ENCODE data around the gene C2orf80. TPM values are rescaled to one million over a fixed set of nuclear protein-coding genes. Genes with fewer than 3 reads are reported as not detected.
"Not testable (repeated sequence)": the region's sequence is repeated elsewhere in the genome, so short reads cannot be mapped to it uniquely, and the experiment has no call there.

The C2orf80 gene
- total and polyA plus RNA-seq, 2 experiments from 2014 or later = not detected

- Histone ChIP-seq H3K79me2 (no peaks in the 10 kb centered on the region), H3K36me3 (replicated peaks; ENCODE audit: insufficient read depth, low read depth) (no peaks in the 10 kb centered on the region), H3K27me3 (no peaks in the 10 kb centered on the region), H3K27ac (no peak overlapping the region), H3K9me3 (ENCODE audit: low read depth) (no peaks in the 10 kb centered on the region), H3K9me2 (replicated peaks; ENCODE audit: insufficient read depth) (no peaks in the 10 kb centered on the region), H2AFZ (no peak overlapping the region), H3K4me1 (ENCODE audit: insufficient read depth) (peaks cover 6% of the 10 kb centered on the region), H3K4me3 (no peak overlapping the region), H3K4me2 (no peak overlapping the region), H4K20me1 (ENCODE audit: insufficient read depth, poor library complexity, severe bottlenecking) (no peaks in the 10 kb centered on the region)
- 86% methylated on average over 1 of the region's 1 CpG for WGBS (ENCODE audit: low lambda C conversion rate, missing lambda C conversion rate)
- DNase-seq (ENCODE audit: low spot score) = no peak
- TF ChIP-seq EZH2phosphoT487 (IDR thresholded peaks at IDR 0.05; ENCODE audit: low read depth, severe bottlenecking, unreplicated experiment) (no peak), EZH2 (IDR thresholded peaks at IDR 0.05; ENCODE audit: borderline replicate concordance) (no peak), CTCF (IDR thresholded peaks at IDR 0.05; ENCODE audit: poor library complexity) (no peak)
Measured at GRCh38 chr2:208122248-208122647, 67.6 kb downstream of the C2orf80 start.

GRCh38 chr2:208118918-208119317 lies 70.9 kb downstream of the C2orf80 start:
- no peak for TF ChIP-seq EZH2 (IDR thresholded peaks at IDR 0.05; ENCODE audit: borderline replicate concordance)
- TF ChIP-seq EZH2phosphoT487 (IDR thresholded peaks at IDR 0.05; ENCODE audit: low read depth, severe bottlenecking, unreplicated experiment) = no peak
- TF ChIP-seq CTCF (IDR thresholded peaks at IDR 0.05; ENCODE audit: poor library complexity) = no peak
- H2AFZ ChIP-seq = no peak overlapping the region
- H3K4me1 ChIP-seq (ENCODE audit: insufficient read depth) = no peaks in the 10 kb centered on the region
- H3K27ac ChIP-seq = no peak overlapping the region
- no peak overlapping the region for H3K4me2 ChIP-seq
- 99% methylated on average over 3 of the region's 3 CpGs for WGBS (ENCODE audit: low lambda C conversion rate, missing lambda C conversion rate)
- no peak overlapping the region for H3K4me3 ChIP-seq
- no peak for DNase-seq (ENCODE audit: low spot score)
- no peaks in the 10 kb centered on the region for H3K27me3 ChIP-seq
- no peaks in the 10 kb centered on the region for H3K9me2 ChIP-seq (replicated peaks; ENCODE audit: insufficient read depth)
- no peaks in the 10 kb centered on the region for H4K20me1 ChIP-seq (ENCODE audit: insufficient read depth, poor library complexity, severe bottlenecking)
- H3K79me2 ChIP-seq = no peaks in the 10 kb centered on the region
- H3K9me3 ChIP-seq (ENCODE audit: low read depth) = no peaks in the 10 kb centered on the region
- no peaks in the 10 kb centered on the region for H3K36me3 ChIP-seq (replicated peaks; ENCODE audit: insufficient read depth, low read depth)

- 86% methylated on average over 11 of the region's 11 CpGs for WGBS (ENCODE audit: low lambda C conversion rate, missing lambda C conversion rate)
Measured at GRCh38 chr2:208117390-208117789, 72.4 kb downstream of the C2orf80 start.

More at GRCh38 chr2:208117390-208117789, 72.4 kb downstream of the C2orf80 start:
- peaks cover 12% of the 10 kb centered on the region for H3K4me1 ChIP-seq (ENCODE audit: insufficient read depth)
- not testable (repeated sequence) for H4K20me1 ChIP-seq (ENCODE audit: insufficient read depth, poor library complexity, severe bottlenecking); H3K79me2 ChIP-seq; H2AFZ ChIP-seq; H3K27ac ChIP-seq; H3K9me3 ChIP-seq (ENCODE audit: low read depth); H3K4me3 ChIP-seq; H3K9me2 ChIP-seq (replicated peaks; ENCODE audit: insufficient read depth); H3K4me2 ChIP-seq; DNase-seq (ENCODE audit: low spot score); H3K27me3 ChIP-seq; H3K36me3 ChIP-seq (replicated peaks; ENCODE audit: insufficient read depth, low read depth)

Other genes starting within 250 kb of the C2orf80 start
- gene PLEKHM3, start 164.5 kb downstream of the C2orf80 start, total RNA-seq = 11.1 and 14.3 TPM in 2 replicates
- gene PLEKHM3, start 164.5 kb downstream of the C2orf80 start, polyA plus RNA-seq = 4.2 and 7.2 TPM in 2 replicates
- gene CRYGD, start 65.5 kb downstream of the C2orf80 start, total RNA-seq = not detected in 2 replicates
- gene CRYGD, start 65.5 kb downstream of the C2orf80 start, polyA plus RNA-seq = 0.47 and 0.85 TPM in 2 replicates
- gene CRYGC, start 60.2 kb downstream of the C2orf80 start, total RNA-seq = 1.3 TPM in 1 of 2 replicates, not detected in the other
- 1.3 TPM in 2 replicates for gene CRYGC, start 60.2 kb downstream of the C2orf80 start, polyA plus RNA-seq
- not detected in 2 replicates for gene CRYGB, start 43.9 kb downstream of the C2orf80 start, total RNA-seq
- not detected in 2 replicates for gene CRYGB, start 43.9 kb downstream of the C2orf80 start, polyA plus RNA-seq
- not detected in 2 replicates for gene CRYGA, start 26.4 kb downstream of the C2orf80 start, total RNA-seq
- gene CRYGA, start 26.4 kb downstream of the C2orf80 start, polyA plus RNA-seq = not detected in 2 replicates
- gene IDH1, start 65.0 kb upstream of the C2orf80 start, total RNA-seq = 404 and 411 TPM in 2 replicates
- gene IDH1, start 65.0 kb upstream of the C2orf80 start, polyA plus RNA-seq = 235 and 263 TPM in 2 replicates
- gene PIKFYVE, start 76.2 kb upstream of the C2orf80 start, total RNA-seq = 30.3 and 30.7 TPM in 2 replicates
- 6.1 and 7.3 TPM in 2 replicates for gene PIKFYVE, start 76.2 kb upstream of the C2orf80 start, polyA plus RNA-seq
- not detected in 2 replicates for gene PTH2R, start 216.8 kb upstream of the C2orf80 start, total RNA-seq
- 0.30 TPM in 1 of 2 replicates, not detected in the other for gene PTH2R, start 216.8 kb upstream of the C2orf80 start, polyA plus RNA-seq